Endothelial cell of umbilical vein (primary cell): ENCODE results near the gene TRMT11. TPM values are rescaled to one million over a fixed set of nuclear protein-coding genes. Genes with fewer than 3 reads are reported as not detected.

Experiments
- BruUV-seq: library from RNA; stranded (reverse); fragments of 400-500 nt; replicated peaks from 2 replicates; lab custom pipeline; 2021; lab: Mats Ljungman, UMichigan
- CTCF ChIA-PET: fragments of 300-600, 350-600 bp; sonication (Branson Sonifier 250); formaldehyde crosslinking; loops from one replicate; lab custom pipeline; 2021; ENCODE audit warnings: antibody characterized with exemption, inconsistent platforms; lab: Charles Lee
- POLR2A ChIA-PET: fragments of 300-600, 350-600 bp; sonication (Branson Sonifier 250); formaldehyde crosslinking; loops from one replicate; lab custom pipeline; 2021; ENCODE audit warnings: antibody characterized with exemption, inconsistent platforms; lab: Charles Lee
- DNase-seq: peaks from one replicate; pipeline ENCODE4 v3.0.0-alpha.2; 2011; ENCODE audit warnings: low read depth, low spot score
- FAIRE-seq: peaks from 2 replicates; lab custom pipeline; 2011; peaks lifted over from hg19 to GRCh38; lab: Jason Lieb, UNC
- H2AFZ ChIP-seq: 2 replicates; pipeline ENCODE4 v1.6.0; 2012; ENCODE audit warnings: low read depth, low read length, control low read depth, inconsistent platforms
- H3K27ac ChIP-seq: 2 replicates; pipeline ENCODE4 v1.5.1; 2011; ENCODE audit warnings: low read depth, mild to moderate bottlenecking, control low read depth, low read length, moderate library complexity; ENCODE audit not compliant: insufficient read depth
- H3K27me3 ChIP-seq, 2 experiments: 2 replicates each; pipeline versions ENCODE4 v1.6.0 to v1.6.1; 2011; ENCODE audit warnings: low read length in 2 of 2, mixed read lengths in 1 of 2; ENCODE audit not compliant: control insufficient read depth in 2 of 2, insufficient read depth in 2 of 2
- H3K36me3 ChIP-seq, 2 experiments: 2 replicates in 1 of 2; 3 replicates in 1 of 2; pipeline ENCODE4 v1.5.1; 2011; ENCODE audit warnings: low read length in 2 of 2, mild to moderate bottlenecking in 1 of 2, moderate library complexity in 1 of 2; ENCODE audit not compliant: control insufficient read depth in 2 of 2, insufficient read depth in 2 of 2; ENCODE audit errors: extremely low read depth in 1 of 2
- H3K4me1 ChIP-seq: 3 replicates; pipeline ENCODE4 v1.5.1; 2011; ENCODE audit warnings: mild to moderate bottlenecking, low read length; ENCODE audit not compliant: control insufficient read depth, insufficient read depth; ENCODE audit errors: extremely low read depth
- H3K4me2 ChIP-seq: 2 replicates; pipeline ENCODE4 v1.6.1; 2011; ENCODE audit warnings: low read length, control low read depth, mixed read lengths; ENCODE audit not compliant: insufficient read depth
- H3K4me3 ChIP-seq, 3 experiments: fragments of 200-600 bp in 1 of 3; sonication (generic), shearing (Covaris generic) in 1 of 3; replicated peaks in 1 of 3; 2 replicates each; pipeline ENCODE4 v1.5.1; 2011 to 2016; ENCODE audit warnings: control low read depth in 3 of 3, low read length in 3 of 3, mild to moderate bottlenecking in 2 of 3, inconsistent platforms in 1 of 3, low read depth in 1 of 3, moderate library complexity in 1 of 3; ENCODE audit not compliant: insufficient read depth in 1 of 3
- H3K79me2 ChIP-seq: 2 replicates; pipeline ENCODE4 v1.6.0; 2012; ENCODE audit warnings: low read length, inconsistent platforms; ENCODE audit not compliant: control insufficient read depth, insufficient read depth
- H3K9ac ChIP-seq: replicated peaks from 2 replicates; pipeline ENCODE3; 2011; ENCODE audit warnings: low read length, control low read depth; ENCODE audit not compliant: insufficient read depth; ENCODE audit errors: extremely low read depth
- H3K9me1 ChIP-seq: replicated peaks from 3 replicates; pipeline ENCODE4 v1.6.0; 2011; ENCODE audit warnings: mild to moderate bottlenecking, low read length; ENCODE audit not compliant: control insufficient read depth, insufficient read depth; ENCODE audit errors: extremely low read depth
- H3K9me3 ChIP-seq: replicated peaks from 2 replicates; pipeline ENCODE4 v1.5.1; 2012; ENCODE audit warnings: low read length, inconsistent platforms; ENCODE audit not compliant: control insufficient read depth, insufficient read depth
- H4K20me1 ChIP-seq: replicated peaks from 2 replicates; pipeline ENCODE3; 2011; ENCODE audit warnings: mild to moderate bottlenecking, low read length; ENCODE audit not compliant: control insufficient read depth, insufficient read depth; ENCODE audit errors: extremely low read depth
- GATA2 ChIP-seq: IDR thresholded peaks from 2 replicates; pipeline ENCODE4 v1.7.0; 2011; ENCODE audit warnings: low read depth, mild to moderate bottlenecking, moderate library complexity, mixed read lengths, low read length; ENCODE audit not compliant: insufficient read length, insufficient read depth
- POLR2A ChIP-seq: IDR thresholded peaks from 2 replicates; pipeline ENCODE4 v1.6.1; 2012; ENCODE audit warnings: low read depth, mild to moderate bottlenecking, control low read depth, low read length
- POLR2AphosphoS5 ChIP-seq: IDR thresholded peaks from 2 replicates; pipeline ENCODE4 v1.6.1; 2012; ENCODE audit warnings: low read depth, mild to moderate bottlenecking, control low read depth, low read length, moderate library complexity; ENCODE audit not compliant: insufficient read depth
- dilution Hi-C: fragments of 300-500 bp; cut with MboI; formaldehyde crosslinking; loops from one replicate; pipeline ENCODE4 v1.15.0; 2019; ENCODE audit warnings: low sequenced_read_pairs; ENCODE audit not compliant: extremely low pct_ligation_motif_present
- intact Hi-C: fragments of 100-400 bp; cut with micrococcal nuclease; formaldehyde crosslinking; loops from one replicate; pipeline ENCODE4 v1.10.0; 2022
- polyA plus RNA-seq, 4 experiments: library from polyadenylated mRNA; depleted of rRNA in 3 of 4; stranded (reverse) in 3 of 4; unstranded in 1 of 4; fragments of >200 nt; gene quantifications; 2 replicates each; pipeline versions ENCODE4 v1.2.1 to v1.2.3, GENCODE V29; 2011 to 2012; ENCODE audit warnings: missing spikeins in 1 of 4
- small RNA-seq: library from RNA; depleted of rRNA; stranded (forward); fragments of <200 nt; gene quantifications from one replicate; pipeline ENCODE3, GENCODE V24; 2012; ENCODE audit warnings: low replicate concordance, low read depth; ENCODE audit not compliant: insufficient read depth, insufficient read length
- total RNA-seq: library from RNA; stranded (reverse); gene quantifications from 2 replicates; pipeline ENCODE4 v1.2.3, GENCODE V29; 2021
- TF ChIP-seq, protein P1 (sequence below): IDR thresholded peaks from 2 replicates; pipeline ENCODE4 v1.6.1; 2011; ENCODE audit not compliant: insufficient read depth, insufficient read length

Gene TRMT11
- total and polyA plus RNA-seq, 2 donors (not counting 3 experiments of a cell fraction or from before 2014, with no cell fraction given), result 5.1 to 10.7 TPM

DNA sequence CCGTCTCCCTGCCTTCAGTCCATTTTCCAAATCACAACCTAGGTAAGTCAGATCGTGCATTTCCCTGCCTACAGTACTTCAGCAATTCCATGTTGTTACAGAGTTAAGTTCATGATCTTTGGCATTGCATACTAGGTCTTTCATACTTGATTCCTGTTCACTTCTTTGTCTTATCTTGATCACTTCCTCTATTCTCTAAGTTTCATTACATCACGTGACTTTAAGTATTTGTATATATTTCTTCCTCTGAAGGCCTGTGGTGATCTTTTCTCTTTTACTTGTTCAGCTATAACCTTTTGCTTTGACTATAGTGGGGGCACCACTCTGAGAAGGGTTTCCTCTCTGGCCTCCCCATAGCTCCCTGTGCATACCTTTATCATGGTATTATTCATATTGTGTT is 100.2 kb downstream of the TRMT11 start:
- FAIRE-seq, result no peak
- CTCF ChIA-PET, result interaction anchor here (1.1 to 1.2 kb wide), 2 partner anchors 10 to 18 kb away, joined by 3 read pairs; no protein-coding TSS in a partner anchor
- no peak overlapping the region for H2AFZ ChIP-seq

More for the DNA sequence above, 100.2 kb downstream of the TRMT11 start:
- no peak overlapping the region for H3K27ac ChIP-seq
- H3K4me3 ChIP-seq, result no peak overlapping the region
- H3K9ac ChIP-seq, result no peak overlapping the region
- no peaks in the 10 kb centered on the region for H3K36me3 ChIP-seq
- no peaks in the 10 kb centered on the region for H3K9me1 ChIP-seq
- no peaks in the 10 kb centered on the region for H3K4me1 ChIP-seq
- TF ChIP-seq, protein P1, sequence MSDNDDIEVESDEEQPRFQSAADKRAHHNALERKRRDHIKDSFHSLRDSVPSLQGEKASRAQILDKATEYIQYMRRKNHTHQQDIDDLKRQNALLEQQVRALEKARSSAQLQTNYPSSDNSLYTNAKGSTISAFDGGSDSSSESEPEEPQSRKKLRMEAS, result no peak
- TF ChIP-seq POLR2A, result no peak
- TF ChIP-seq POLR2AphosphoS5, result no peak
- TF ChIP-seq GATA2, result peak; percentile 30
- H4K20me1 ChIP-seq, result no peaks in the 10 kb centered on the region
- H3K79me2 ChIP-seq, result no peaks in the 10 kb centered on the region
- dilution Hi-C loops (no loop called here), intact Hi-C loops (no loop called here)
- no peaks in the 10 kb centered on the region for H3K27me3 ChIP-seq
- POLR2A ChIA-PET, result no interaction called here
- BruUV-seq, result no TSS peak
- no peaks in the 10 kb centered on the region for H3K9me3 ChIP-seq
- DNase-seq, result peak; percentile 24
- H3K4me2 ChIP-seq, result no peak overlapping the region

Small RNA genes within 50 kb of the gene (small RNA-seq; reads per million reads assigned to genes)
- gene RNA5SP216, result not detected

Other genes starting within 250 kb of the TRMT11 start
- not detected in 2 replicates for gene HEY2, start 236.9 kb upstream of the TRMT11 start, total RNA-seq
- gene HEY2, start 236.9 kb upstream of the TRMT11 start, polyA plus RNA-seq, result 0.03 and 0.07 TPM in 2 replicates
- gene NCOA7, start 195.6 kb upstream of the TRMT11 start, total RNA-seq, result 58.2 and 71.2 TPM in 2 replicates
- gene NCOA7, start 195.6 kb upstream of the TRMT11 start, polyA plus RNA-seq, result 20.3 and 27.7 TPM in 2 replicates
- gene HINT3, start 29.8 kb upstream of the TRMT11 start, total RNA-seq, result 8.4 and 9.7 TPM in 2 replicates
- gene HINT3, start 29.8 kb upstream of the TRMT11 start, polyA plus RNA-seq, result 1.1 and 1.8 TPM in 2 replicates